ENCODE results near the gene TMEM179B.

TMEM179B gene

GRCh38 chr11:62839050-62839945 is 52.1 kb downstream of the TMEM179B start, which contains the start of gene WDR74:
TSS of gene WDR74 (minus strand) at chr11:62839590. CDS start at chr11:62839570, 20 bp downstream.
- DNase-seq = peak; percentile 93
